Fibroblast of lung (primary cell): Measurements from ENCODE around the gene PRKAG2.

Experiments used
- EZH2 ChIP-seq: IDR thresholded peaks from 2 replicates; pipeline ENCODE4 v1.5.1; 2012; ENCODE audit warnings: low read length, control low read depth, mild to moderate bottlenecking; ENCODE audit errors: missing control alignments
- TF ChIP-seq, protein P1 (sequence below), 2 donors: IDR thresholded peaks in 1 of 2; conservative IDR thresholded peaks in 1 of 2; 1 replicate in 1 of 2; 2 replicates in 1 of 2; pipeline ENCODE4 v1.5.1; 2011 to 2012; ENCODE audit warnings: low read length in 2 of 2, control low read depth in 1 of 2, inconsistent platforms in 1 of 2, low read depth in 1 of 2, mild to moderate bottlenecking in 1 of 2

DNA sequence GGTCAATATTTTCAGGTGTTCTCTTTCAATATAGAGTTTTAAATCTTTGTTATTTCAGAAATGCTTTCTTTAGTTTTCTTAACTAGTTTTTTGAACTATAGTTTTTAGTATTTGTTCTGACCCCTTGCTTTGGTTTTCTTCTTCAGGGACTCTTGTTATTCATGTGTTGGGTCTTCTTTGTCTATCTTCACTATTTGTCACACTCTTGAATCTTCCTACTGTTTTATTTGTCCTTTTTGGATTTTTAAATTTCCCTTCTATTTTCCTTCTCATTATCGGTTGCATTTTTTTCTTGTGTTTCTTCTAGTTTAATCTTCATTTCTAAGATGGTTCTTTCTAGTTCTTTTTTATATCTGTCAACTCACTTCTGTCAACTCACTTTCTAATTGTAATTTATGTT lies 37.1 kb upstream of the PRKAG2 start:
- TF ChIP-seq, protein P1, sequence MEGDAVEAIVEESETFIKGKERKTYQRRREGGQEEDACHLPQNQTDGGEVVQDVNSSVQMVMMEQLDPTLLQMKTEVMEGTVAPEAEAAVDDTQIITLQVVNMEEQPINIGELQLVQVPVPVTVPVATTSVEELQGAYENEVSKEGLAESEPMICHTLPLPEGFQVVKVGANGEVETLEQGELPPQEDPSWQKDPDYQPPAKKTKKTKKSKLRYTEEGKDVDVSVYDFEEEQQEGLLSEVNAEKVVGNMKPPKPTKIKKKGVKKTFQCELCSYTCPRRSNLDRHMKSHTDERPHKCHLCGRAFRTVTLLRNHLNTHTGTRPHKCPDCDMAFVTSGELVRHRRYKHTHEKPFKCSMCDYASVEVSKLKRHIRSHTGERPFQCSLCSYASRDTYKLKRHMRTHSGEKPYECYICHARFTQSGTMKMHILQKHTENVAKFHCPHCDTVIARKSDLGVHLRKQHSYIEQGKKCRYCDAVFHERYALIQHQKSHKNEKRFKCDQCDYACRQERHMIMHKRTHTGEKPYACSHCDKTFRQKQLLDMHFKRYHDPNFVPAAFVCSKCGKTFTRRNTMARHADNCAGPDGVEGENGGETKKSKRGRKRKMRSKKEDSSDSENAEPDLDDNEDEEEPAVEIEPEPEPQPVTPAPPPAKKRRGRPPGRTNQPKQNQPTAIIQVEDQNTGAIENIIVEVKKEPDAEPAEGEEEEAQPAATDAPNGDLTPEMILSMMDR (conservative IDR thresholded peaks at IDR 0.05 in 1 of 2, IDR thresholded peaks at IDR 0.05 in 1 of 2; ENCODE audit: low read depth in 1 of 2, low read length in 2 of 2) = no peak
- TF ChIP-seq EZH2 = no peak
